HG02973 (cell line): ENCODE results near the gene NDUFS3.
"Not testable (repeated sequence)": the region's sequence is repeated elsewhere in the genome, so short reads cannot be mapped to it uniquely, and the experiment has no call there.

ENCODE experiments used
- ATAC-seq: cut with Tn5 transposase; IDR thresholded peaks from one replicate; pipeline ENCODE4 v1.9.1; 2021; ENCODE audit warnings: moderate library complexity; ENCODE audit not compliant: unreplicated experiment

Gene NDUFS3

GRCh38 chr11:47578524-47579494, at the start of gene NDUFS3, which contains the start of gene KBTBD4:
NDUFS3 (plus strand) TSS chr11:47579074; CDS start chr11:47579092, 18 bp downstream.
KBTBD4 (minus strand) TSS chr11:47578970; CDS start chr11:47578951, 19 bp downstream.
- ATAC-seq = peak; percentile 91

DNA sequence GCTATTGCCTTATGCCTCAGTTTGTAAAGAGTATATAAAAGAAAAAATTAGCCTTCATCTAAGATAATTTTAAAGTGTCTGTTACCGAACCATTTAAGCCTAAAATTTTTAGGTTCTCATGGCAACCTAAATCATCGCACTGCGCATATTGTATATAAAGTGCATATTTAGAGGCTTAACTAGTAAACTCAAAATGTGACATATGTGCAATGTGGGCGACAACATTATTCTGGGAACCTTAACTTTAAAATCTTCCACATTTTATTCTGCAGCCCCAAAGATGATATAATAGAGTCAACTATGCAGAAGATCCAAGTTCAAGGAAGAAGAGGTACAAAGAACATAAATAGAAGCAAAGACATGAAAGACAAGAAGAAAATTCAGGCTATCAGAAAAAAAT, 48.9 kb upstream of the NDUFS3 start:
- ATAC-seq = no peak

- ATAC-seq = not testable (repeated sequence)
Measured at GRCh38 chr11:47530721-47531120, 48.2 kb upstream of the NDUFS3 start.

DNA sequence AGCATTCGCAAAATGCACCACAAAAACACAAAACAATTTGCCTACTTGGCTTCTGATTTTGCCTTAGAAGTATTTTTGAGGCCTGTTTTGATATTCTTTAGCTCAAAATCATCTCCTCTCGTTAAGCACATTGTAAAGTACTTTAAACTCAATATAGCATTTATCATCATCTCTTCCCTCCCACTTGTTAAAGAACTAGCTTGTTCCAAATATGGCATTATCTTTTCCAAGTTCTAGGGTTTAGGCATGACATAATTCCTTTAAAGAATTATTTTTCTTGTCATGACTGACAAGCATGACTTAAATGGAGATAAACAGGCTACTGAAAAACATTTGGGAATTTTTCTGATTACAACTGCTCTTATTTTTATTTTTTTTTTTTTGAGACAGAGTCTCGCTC, 47.2 kb upstream of the NDUFS3 start:
- ATAC-seq = no peak

DNA sequence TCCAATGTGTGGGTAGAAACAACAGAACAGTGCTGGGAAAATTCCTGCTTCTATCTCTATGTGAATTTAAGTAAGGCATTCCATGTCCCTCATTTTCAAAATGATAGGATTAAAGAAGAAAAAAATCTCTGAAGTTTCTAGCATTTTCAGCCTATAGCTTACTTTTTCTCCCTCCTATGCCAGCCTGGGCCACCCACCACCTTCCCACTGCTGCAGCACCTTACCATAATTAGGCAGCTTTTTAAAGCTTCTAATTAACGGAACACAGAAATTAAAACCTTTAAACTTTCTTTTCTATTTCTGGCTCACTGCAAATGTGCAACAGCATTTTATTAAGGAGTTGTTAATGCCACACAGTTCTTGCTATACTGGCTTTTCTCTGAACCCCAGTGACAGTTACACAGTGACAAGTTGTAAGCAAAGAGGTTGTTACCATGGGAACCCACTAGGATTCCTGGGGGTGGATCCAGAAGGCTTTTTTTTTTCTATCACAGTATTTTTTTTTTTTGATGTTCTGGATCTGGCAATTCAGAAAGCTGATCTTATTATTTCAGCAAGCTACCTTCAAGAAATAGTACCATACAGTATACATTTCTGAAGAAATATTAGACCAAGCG, 46.2 kb upstream of the NDUFS3 start:
- ATAC-seq = no peak

GRCh38 chr11:47533690-47534151, 45.2 kb upstream of the NDUFS3 start:
- ATAC-seq = no peak

DNA sequence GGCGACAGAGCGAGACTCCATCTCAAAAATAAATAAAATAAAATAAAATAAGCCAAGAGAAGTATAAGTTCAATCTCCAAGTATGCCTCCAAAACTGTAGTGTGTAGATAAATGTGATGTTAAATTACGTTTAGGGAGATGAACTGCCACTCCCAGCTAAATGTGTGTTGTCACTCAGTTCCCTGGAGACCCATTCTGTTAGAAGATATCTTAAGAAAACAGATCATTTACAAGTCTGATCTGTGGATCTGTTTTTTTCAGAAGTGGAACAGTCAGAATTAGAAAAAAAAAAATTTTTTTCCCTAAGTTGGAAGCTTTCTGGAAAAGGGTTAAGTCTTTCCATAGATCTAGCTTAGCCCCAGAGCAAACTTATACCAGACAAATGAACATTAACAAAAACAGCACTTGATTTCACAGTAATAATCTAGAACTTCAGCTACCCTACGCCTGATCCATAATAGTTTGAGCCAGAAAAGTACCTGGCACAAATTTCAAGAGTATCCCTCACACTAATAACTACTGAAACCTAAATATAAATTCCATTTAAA, 44.1 kb upstream of the NDUFS3 start:
- ATAC-seq = no peak

GRCh38 chr11:47536915-47537314, 42.0 kb upstream of the NDUFS3 start:
- ATAC-seq = no peak

DNA sequence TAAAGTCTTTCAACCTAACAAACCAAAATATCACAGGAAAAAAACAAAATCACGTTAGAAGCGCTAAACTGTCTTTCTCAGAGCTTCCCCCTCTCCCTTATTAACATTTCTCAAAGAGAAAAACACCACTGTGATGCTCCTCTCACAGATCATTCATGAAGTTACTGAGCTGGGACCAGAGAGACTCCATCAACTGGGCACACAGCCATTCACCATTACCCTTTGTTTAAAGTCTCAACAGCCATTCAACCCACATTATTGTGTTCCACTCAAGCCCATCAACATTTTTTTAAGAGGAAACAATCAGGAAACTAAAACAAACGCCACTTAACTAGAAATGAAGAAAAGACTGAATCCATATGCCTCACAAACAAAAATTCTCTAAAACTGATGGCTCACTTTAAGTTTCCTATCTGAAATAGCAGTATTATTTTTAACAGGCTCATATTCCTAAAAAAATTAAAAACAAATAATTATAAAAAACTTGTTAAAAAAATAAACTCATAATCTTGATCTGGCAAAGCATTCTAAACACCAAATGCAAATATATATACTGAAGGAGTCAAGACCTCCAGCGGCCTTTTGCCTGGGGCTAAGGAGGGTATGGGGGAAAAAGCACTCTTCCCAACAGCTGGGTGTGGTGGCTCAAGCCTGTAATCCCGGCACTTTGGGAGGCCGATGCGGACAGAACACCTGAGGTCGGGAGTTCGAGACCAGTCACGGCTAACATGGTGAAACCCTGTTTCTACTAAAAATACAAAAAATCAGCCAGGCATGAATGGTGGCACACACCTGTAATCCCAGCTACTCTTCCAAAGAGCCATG, 39.9 kb upstream of the NDUFS3 start:
- ATAC-seq = no peak

- ATAC-seq = no peak
Measured at GRCh38 chr11:47539681-47540039, 39.2 kb upstream of the NDUFS3 start.

DNA sequence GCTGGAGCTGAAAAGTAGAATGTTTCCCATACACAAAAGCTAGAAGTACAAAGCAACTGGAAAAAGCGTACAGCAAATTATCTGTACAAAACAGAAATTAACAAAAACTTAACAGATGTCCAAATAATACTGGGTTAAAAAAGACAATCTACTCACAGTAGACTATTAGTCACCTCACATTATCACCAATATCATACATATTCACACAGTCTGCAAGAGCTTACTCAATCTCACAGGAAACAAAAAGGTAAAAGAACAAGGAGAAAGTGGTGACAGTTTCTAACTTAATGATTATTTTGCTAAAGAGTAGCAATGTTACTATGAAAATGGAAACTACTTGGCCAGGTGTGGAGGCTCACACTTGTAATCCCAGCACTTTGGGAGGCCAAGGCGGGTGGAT, 37.8 kb upstream of the NDUFS3 start:
- ATAC-seq = no peak

DNA sequence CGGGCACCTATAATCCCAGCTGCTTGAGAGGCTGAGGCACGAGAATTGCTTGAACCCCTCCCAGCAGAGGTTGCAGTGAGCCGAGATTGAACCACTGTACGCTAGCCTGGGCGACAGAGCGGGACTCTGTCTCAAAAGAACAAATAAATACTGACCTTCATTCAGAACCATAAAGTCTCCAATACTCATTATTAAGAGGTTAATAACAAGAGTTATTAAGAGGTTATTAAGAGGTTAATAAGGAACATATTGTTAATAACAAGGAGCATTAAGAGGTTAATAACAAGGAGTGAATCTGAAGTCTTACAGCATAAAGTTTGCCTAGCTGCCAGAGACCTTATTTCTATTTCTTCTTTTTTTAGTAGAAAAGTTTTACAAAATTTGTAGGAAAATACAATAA, 33.6 kb upstream of the NDUFS3 start:
- ATAC-seq = no peak

DNA sequence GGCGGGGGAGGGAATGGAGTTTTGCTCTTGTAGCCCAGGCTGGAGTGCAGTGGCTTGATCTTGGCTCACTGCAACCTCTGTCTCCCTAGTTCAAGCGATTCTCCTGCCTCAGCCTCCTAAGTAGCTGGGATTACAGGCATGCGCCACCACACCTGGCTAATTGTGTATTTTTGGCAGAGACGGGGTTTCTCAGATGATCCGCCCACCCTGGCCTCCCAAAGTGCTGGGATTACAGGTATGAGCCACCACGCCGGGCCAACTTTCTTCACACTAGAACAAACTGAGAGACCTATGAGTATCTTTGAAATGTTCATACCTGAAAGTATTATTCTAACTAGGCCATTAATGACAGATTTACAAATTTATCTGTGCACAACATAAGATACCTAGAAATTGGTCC, 32.6 kb upstream of the NDUFS3 start:
- not testable (repeated sequence) for ATAC-seq

DNA sequence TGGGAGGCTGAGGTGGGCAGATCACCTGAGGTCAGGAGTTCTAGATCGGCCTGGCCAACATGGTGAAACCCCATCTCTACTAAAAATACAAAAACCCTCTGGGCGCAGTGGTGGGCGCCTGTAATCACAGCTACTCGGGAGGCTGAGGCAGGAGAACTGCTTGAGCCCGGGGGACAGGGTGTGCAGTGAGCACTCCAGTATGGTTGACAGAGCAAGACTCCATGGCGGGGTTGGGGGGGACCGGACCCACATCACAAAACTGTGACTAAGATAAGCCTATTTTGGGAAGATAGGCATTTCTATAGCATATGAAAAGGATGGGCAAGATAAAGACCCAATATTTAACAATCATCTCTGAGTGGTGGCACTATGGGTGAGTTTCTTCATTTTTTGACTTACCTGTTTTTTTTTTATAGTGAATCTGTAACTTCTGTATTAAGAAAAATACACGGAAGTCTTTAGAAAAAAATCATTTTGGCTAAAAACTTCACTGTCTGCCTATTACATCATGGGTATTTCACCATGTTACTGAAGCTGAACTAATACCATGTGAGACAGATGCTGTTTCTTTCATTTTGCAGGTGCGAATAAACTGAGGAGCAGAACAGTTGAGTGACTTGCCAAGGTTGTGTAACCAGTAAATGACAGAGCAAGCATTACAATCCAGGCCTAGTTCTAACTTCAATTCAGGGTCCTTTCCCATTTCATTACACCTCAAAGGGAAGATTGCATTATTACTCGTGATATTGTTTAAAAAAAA, 28.4 kb upstream of the NDUFS3 start:
- ATAC-seq = no peak

GRCh38 chr11:47551086-47551485, 27.8 kb upstream of the NDUFS3 start:
- no peak for ATAC-seq

DNA sequence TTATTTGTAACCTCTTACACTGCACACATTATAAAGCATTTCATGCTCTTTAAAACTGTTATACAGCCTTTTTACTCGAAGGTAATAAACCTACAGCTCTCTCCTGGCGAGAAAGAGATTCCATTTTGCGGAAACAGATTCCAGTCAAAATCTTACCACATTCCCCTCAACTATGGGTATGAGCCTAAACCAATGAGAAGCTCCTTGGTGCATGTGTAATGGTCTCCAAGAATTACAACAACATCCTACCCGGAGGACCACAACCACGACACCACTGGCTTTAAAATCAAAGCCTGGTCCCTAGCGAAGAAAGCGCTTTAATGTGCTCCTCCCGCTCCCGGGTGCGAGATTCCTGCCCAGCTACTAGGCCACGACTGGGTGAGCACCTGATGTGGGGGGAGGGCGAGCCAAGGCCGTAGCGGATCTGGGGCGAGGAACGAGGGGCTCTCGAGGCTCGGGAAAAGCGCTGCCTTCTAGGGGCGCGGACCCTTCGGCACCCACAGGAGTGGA, 26.8 kb upstream of the NDUFS3 start:
- no peak for ATAC-seq

DNA sequence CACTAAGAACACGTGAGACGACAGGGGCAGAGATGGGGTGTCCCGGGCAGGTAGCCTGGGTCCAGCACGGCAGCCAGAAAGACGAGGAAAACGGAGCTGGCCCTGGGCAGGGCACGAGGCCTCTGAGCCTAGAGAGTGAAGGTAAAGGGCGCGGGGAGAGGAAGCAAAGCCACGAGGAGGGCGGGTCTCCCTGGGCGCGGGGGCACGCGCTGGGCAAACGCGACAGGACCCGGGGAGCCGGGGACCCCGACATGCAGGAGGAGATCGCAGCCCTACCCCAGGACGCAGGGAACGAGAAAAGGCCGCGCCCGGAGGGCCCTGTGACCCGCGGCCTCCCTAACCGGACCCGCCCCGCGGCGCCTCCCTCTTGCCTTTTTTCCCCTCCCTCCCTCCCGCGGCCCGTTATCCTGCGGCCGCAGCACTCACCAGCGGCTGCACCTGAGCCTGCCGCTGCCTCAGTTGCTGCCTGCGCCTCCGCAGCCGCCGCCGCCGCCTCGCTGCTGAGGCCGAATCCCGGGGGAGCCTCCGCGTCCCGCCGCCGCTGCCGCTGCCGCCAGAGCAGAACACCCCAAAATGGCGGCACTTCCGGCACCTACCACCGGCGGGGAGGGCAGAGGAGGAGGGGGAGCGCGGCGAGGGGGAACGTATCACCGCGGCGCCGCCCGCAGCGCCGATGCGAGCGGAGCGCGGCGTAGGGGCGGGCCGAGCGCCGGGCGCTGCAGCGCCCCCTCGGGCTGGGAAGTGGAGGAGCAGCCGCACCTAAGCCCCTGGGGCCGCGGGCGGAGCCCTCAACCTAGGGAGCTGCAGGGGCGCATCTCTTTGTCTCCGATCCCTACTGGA, 26.1 kb upstream of the NDUFS3 start, which contains the start of gene CELF1:
TSS of gene CELF1 (minus strand) at position 567 of the 840 bp plus-strand sequence. CDS start 53,609 bp downstream, outside the sequence.
- ATAC-seq = peak; percentile 88

DNA sequence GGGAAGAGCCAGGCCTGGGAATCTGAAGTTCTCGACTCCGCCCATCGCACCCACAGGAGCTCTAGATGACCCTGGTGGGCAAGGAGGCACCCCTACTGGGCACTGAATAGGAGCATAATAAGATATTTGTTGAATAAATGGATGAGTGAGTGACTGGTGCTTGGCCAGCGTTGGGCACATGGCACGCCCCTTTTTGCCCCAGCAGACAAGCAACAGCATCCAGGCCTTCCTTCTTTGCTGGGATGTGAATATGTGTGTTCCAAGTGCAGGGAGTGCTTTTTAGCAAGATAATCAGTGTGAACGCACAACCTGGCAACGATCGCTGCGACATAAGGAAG, 25.5 kb upstream of the NDUFS3 start:
- ATAC-seq = peak; percentile 21

GRCh38 chr11:47557004-47557403, 21.9 kb upstream of the NDUFS3 start:
- ATAC-seq = not testable (repeated sequence)
